ENCODE data around the gene GRIFIN. TPM values are rescaled to one million over a fixed set of nuclear protein-coding genes. Genes with fewer than 3 reads are reported as not detected.

The GRIFIN gene
- total and polyA plus RNA-seq, 7 donors, result not detected

DNA sequence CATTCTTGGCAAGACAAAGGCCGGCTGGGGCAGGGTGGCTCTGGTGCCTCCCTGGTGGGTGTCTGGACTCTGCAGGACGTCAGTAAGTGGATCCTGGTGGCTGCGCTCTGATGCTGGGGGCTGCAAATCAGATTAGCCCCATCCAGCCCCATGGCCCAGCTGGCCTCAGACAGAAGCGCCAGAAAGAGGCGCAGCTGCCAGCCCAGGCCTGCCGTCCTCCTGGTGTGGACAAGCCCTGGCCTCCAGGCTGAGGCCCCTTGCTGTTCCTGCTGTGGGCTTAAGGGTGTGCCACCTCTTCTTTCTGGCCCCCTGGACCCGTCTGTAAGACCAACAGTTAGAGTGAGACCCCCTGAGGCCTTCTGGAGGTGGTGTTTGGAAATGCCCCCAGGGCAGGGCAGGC lies 37.5 kb upstream of the GRIFIN start:
- Histone ChIP-seq H3K4me3 (no peak overlapping the region), H3K9me3 (no peaks in the 10 kb centered on the region), H3K4me1 (peaks cover 9% of the 10 kb centered on the region), H3K27ac (no peak overlapping the region), H3K36me3 (ENCODE audit: insufficient read depth in 1 of 2, low read depth in 1 of 2) (no peaks in the 10 kb centered on the region), H3K27me3 (ENCODE audit: insufficient read depth in 3 of 3, low read length in 2 of 3) (peaks cover 0 to 4% (median 0%) of the 10 kb centered on the region in 3 donors)
- intact Hi-C loops (cut with DNase I), result no loop called here
- ATAC-seq, result no peak
- DNase-seq, result no peak
- TF ChIP-seq, protein P1, sequence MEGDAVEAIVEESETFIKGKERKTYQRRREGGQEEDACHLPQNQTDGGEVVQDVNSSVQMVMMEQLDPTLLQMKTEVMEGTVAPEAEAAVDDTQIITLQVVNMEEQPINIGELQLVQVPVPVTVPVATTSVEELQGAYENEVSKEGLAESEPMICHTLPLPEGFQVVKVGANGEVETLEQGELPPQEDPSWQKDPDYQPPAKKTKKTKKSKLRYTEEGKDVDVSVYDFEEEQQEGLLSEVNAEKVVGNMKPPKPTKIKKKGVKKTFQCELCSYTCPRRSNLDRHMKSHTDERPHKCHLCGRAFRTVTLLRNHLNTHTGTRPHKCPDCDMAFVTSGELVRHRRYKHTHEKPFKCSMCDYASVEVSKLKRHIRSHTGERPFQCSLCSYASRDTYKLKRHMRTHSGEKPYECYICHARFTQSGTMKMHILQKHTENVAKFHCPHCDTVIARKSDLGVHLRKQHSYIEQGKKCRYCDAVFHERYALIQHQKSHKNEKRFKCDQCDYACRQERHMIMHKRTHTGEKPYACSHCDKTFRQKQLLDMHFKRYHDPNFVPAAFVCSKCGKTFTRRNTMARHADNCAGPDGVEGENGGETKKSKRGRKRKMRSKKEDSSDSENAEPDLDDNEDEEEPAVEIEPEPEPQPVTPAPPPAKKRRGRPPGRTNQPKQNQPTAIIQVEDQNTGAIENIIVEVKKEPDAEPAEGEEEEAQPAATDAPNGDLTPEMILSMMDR (IDR thresholded peaks at IDR 0.05), result no peak
- 49 to 69% (median 59%) methylated on average over 7 of the region's 7 CpGs for WGBS, 3 donors

DNA sequence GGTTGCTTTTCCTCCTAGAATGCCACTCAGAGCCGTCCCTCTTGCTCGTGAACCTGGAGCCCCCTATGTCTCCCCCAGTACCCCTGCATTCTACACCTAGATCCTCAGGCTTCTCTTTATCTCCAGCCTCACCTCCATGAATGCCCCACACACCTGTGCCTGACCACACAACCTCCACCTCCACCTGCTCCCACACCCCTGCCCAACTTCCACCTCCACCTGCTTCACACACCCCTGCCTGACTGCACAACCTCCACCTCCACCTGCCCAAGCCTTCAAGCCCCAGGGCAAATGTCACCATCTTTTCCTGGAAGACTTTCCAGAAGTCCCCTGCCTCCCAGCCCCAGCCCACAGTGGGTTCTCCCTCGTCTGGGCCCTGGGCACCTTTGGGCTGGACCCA lies 36.5 kb upstream of the GRIFIN start:
- no peak for ATAC-seq
- Histone ChIP-seq H3K4me3 (no peak overlapping the region), H3K27ac (no peak overlapping the region), H3K27me3 (ENCODE audit: insufficient read depth in 3 of 3, low read length in 2 of 3) (peaks cover 0 to 4% (median 0%) of the 10 kb centered on the region in 3 donors), H3K9me3 (no peaks in the 10 kb centered on the region), H3K36me3 (ENCODE audit: insufficient read depth in 1 of 2, low read depth in 1 of 2) (no peaks in the 10 kb centered on the region), H3K4me1 (peaks cover 19% of the 10 kb centered on the region)
- DNase-seq, result no peak
- TF ChIP-seq, protein P1 (IDR thresholded peaks at IDR 0.05), result no peak
- 77 to 80% (median 77%) methylated on average over 3 of the region's 3 CpGs for WGBS, 3 donors
- intact Hi-C loops (cut with DNase I), result no loop called here

DNA sequence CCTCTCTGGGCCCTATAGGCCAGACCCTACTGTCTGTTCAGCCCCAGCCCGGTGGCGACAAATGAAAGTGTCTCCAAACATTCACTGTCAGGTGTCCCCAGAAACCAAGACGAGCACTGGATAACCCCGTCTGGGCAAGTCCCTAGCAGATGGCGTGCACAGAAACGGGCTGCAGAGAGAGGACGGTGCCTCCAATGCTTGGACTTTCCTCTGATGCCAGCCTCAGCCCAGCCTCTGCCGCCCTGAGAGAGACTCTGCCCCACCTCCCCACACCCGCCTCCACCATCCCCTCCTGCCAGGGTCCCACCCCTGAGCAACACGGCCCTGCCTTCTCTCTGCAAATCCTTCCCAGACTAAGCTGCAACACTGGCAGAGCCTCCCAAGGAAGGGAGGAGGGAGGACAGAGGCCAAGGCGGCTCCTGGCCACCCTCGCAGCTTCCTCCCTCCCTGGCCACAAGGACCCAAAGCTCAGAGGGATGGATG lies 36.0 kb upstream of the GRIFIN start:
- WGBS, 3 donors, result 33 to 42% (median 40%) methylated on average over 11 to 12 of the region's 12 CpGs
- peaks cover 0 to 4% (median 0%) of the 10 kb centered on the region in 3 donors for H3K27me3 ChIP-seq (ENCODE audit: insufficient read depth in 3 of 3, low read length in 2 of 3)
- no peak overlapping the region for H3K4me3 ChIP-seq
- no peak overlapping the region for H3K27ac ChIP-seq
- H3K36me3 ChIP-seq (ENCODE audit: insufficient read depth in 1 of 2, low read depth in 1 of 2), result no peaks in the 10 kb centered on the region
- H3K9me3 ChIP-seq, result no peaks in the 10 kb centered on the region
- DNase-seq, result no peak
- intact Hi-C loops (cut with DNase I), result no loop called here
- TF ChIP-seq, protein P1 (IDR thresholded peaks at IDR 0.05), result no peak
- H3K4me1 ChIP-seq, result peaks cover 20% of the 10 kb centered on the region
- ATAC-seq, result no peak

DNA sequence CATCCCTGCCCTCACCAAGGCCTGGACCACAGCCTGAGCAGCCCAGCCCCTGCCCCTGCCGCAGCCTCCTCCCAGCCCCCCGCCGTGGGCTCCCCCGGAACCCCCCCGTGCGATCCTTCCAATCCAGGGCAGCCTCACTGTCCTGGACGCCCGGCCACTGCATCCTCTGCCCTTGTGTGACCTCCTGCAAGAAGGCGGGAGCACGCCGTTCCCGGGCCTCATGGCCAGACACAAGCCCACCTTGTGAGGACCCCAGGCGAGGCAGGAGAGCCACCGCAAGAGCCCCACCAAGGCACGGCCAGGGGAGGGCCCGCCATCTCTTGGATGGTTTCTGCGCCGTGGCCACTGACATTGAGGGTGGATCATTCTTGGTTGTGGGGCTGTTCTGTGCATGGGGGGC lies 35.6 kb upstream of the GRIFIN start:
- DNase-seq (no peak), ATAC-seq (no peak)
- Histone ChIP-seq H3K4me1 (peaks cover 20% of the 10 kb centered on the region), H3K36me3 (ENCODE audit: insufficient read depth in 1 of 2, low read depth in 1 of 2) (no peaks in the 10 kb centered on the region), H3K9me3 (no peaks in the 10 kb centered on the region), H3K27ac (no peak overlapping the region), H3K4me3 (no peak overlapping the region), H3K27me3 (ENCODE audit: insufficient read depth in 3 of 3, low read length in 2 of 3) (peaks cover 0 to 4% (median 0%) of the 10 kb centered on the region in 3 donors)
- 38 to 49% (median 46%) methylated on average over 13 to 18 of the region's 18 CpGs for WGBS, 3 donors
- TF ChIP-seq, protein P1 (IDR thresholded peaks at IDR 0.05), result no peak
- intact Hi-C loops (cut with DNase I), result no loop called here

All from psoas muscle (tissue), 8 donors.